Activated CD8-positive, alpha-beta memory T cell treated with anti-CD3 and anti-CD28 coated beads, Interleukin-2, amount 50 U/mL, for 48 hours (primary cell): ENCODE data around the gene ARSA.

Source experiments
- DNase-seq: peaks from one replicate; pipeline ENCODE4 v3.0.0-alpha.2; 2020

The ARSA gene

DNA sequence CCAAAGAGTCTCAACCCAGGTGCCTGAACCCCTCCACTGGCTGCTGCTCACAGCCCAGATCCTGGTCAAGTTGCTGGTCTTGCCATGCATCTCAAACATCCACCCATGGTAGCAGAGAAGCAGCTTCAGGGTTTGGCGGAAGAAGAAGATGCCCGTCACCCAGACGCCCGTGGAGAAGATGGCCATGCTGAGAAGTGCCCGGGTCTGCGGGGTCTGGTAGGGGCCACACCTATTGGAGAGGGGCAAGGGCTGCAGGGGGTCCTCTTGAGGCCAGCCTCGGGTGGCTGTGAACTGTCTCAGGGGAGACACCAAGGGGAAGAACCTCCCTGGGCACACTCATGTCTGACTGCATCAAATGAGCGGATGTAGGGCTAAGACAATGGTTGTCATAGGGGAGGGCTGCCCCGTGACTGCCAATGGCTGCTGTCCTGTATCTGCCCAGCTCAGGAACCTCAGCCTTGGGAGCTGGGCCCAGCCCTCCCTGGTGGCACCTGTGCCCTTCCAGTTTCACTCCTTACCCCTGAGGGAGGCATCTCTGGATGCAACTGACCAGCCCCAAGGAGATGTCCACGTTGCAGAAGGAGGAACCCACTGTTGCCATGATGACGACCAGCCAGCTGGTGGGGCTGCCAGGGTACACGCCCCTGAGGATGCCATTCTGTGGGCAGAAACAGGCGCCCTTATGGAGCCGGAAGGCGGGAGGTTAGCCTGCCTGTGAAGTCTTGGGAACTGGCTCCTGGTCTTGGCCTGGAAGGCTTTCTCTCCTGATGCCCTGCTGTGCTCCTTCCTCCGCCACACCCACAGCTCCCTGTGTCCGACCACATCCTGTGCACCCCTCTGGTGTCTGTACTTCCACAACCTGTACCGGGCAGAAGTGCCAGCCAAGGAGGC lies 50.9 kb downstream of the ARSA start:
- no peak for DNase-seq

GRCh38 chr22:50576070-50576469 lies 51.9 kb downstream of the ARSA start:
- no peak for DNase-seq

GRCh38 chr22:50575426-50575941 lies 52.5 kb downstream of the ARSA start:
- no peak for DNase-seq
